GM19452 (cell line): ENCODE measurements around the gene MED15.
"Not testable (repeated sequence)": the region's sequence is repeated elsewhere in the genome, so short reads cannot be mapped to it uniquely, and the experiment has no call there.

Experiments
- ATAC-seq: cut with Tn5 transposase; IDR thresholded peaks from one replicate; pipeline ENCODE4 v1.9.1; 2021; ENCODE audit not compliant: unreplicated experiment

Gene MED15

GRCh38 chr22:20483771-20484170, 23.6 kb upstream of the MED15 start:
- no peak for ATAC-seq

GRCh38 chr22:20484948-20485683, 22.3 kb upstream of the MED15 start:
- ATAC-seq, result no peak

GRCh38 chr22:20486229-20486628, 21.2 kb upstream of the MED15 start:
- ATAC-seq, result no peak

- ATAC-seq, result no peak
These were observed 19.7 kb upstream of the MED15 start for GRCh38 chr22:20487715-20488114.

- ATAC-seq, result no peak
These were observed 18.5 kb upstream of the MED15 start for GRCh38 chr22:20488946-20489345.

GRCh38 chr22:20490183-20490940, 17.0 kb upstream of the MED15 start:
- ATAC-seq, result no peak

- ATAC-seq, result no peak
These were observed 16.5 kb upstream of the MED15 start for GRCh38 chr22:20490941-20491307.

GRCh38 chr22:20491346-20491745, 16.1 kb upstream of the MED15 start:
- no peak for ATAC-seq

- peak; percentile 42 for ATAC-seq
These were observed 12.2 kb upstream of the MED15 start, which contains the start of gene KLHL22 for GRCh38 chr22:20494978-20495860. Gene KLHL22, minus strand, starts transcription at chr22:20495795. Its CDS starts 6,584 bp downstream, at chr22:20489211.

GRCh38 chr22:20495861-20496681, 11.3 kb upstream of the MED15 start:
- ATAC-seq, result peak; percentile 81

GRCh38 chr22:20497426-20497825, 10.0 kb upstream of the MED15 start:
- no peak for ATAC-seq

GRCh38 chr22:20498913-20499312, 8.5 kb upstream of the MED15 start:
- no peak for ATAC-seq

- ATAC-seq, result no peak
These were observed 7.6 kb upstream of the MED15 start for GRCh38 chr22:20499769-20500168.

- ATAC-seq, result no peak
These were observed 3.6 kb upstream of the MED15 start for GRCh38 chr22:20503816-20504215.

GRCh38 chr22:20504293-20504922, 3.0 kb upstream of the MED15 start:
- ATAC-seq, result not testable (repeated sequence)

- ATAC-seq, result no peak
These were observed 712 bp upstream of the MED15 start for GRCh38 chr22:20506543-20507252.

- not testable (repeated sequence) for ATAC-seq
These were observed 801 bp downstream of the MED15 start for GRCh38 chr22:20508067-20508755.

- no peak for ATAC-seq
These were observed 1.4 kb downstream of the MED15 start for GRCh38 chr22:20508815-20509271.
